NCI-H748 treated with DMSO at 0.1 percent for 48 hours (cell line): ENCODE results near the gene RPL22.

Source experiments
- DNase-seq: peaks from one replicate; lab custom pipeline; 2025; lab: John Stamatoyannopoulos, UW

The RPL22 gene

GRCh38 chr1:6199298-6200187 is at the start of gene RPL22:
Gene RPL22, minus strand, starts transcription at chr1:6199595. Its CDS starts 22 bp downstream, at chr1:6199573.
- peak; percentile 95 for DNase-seq

- no peak for DNase-seq
Measured at GRCh38 chr1:6248161-6248776, 48.9 kb upstream of the RPL22 start.

GRCh38 chr1:6247651-6248050 is 48.3 kb upstream of the RPL22 start:
- DNase-seq: no peak

- peak; percentile 26 for DNase-seq
Measured at GRCh38 chr1:6246497-6247467, 47.4 kb upstream of the RPL22 start.

- DNase-seq: peak; percentile 19
Measured at GRCh38 chr1:6245869-6246496, 46.6 kb upstream of the RPL22 start.

- DNase-seq: peak; percentile 34
Measured at GRCh38 chr1:6245086-6245868, 45.9 kb upstream of the RPL22 start.

DNA sequence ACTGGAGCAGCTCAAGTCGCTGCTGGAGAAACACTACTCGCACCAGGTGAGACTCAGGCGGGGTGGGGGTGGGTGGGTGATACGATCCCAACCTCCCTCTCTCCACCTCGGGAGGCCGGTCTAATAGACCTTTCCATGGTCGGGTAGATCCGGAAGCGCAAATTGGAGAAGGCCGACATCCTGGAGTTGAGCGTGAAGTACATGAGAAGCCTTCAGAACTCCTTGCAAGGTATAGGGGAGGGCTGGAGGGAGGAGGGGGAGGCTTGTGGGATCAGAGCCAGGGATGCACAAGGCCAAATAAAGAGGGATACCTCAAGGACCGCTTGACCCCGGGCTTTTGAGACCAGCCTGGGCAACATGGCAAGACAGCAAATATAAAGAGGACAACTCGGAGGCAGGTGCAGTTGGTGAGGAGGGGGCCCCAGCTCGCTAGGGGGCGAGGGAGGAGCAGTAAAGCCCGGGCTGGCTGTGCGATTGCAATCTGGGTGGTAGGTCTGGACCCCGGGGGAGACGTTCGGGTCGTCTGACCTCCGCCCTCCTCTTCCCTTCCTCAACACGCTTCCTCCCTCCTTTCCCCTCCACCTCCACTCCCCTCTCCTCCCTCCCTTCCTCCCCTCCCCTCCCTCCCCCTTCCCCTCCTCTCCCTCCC is 45.1 kb upstream of the RPL22 start:
- no peak for DNase-seq

- no peak for DNase-seq
Measured at GRCh38 chr1:6243993-6244392, 44.6 kb upstream of the RPL22 start, which contains the start of gene HES3. Gene HES3, plus strand, starts transcription at chr1:6244179. Its CDS starts 187 bp downstream, at chr1:6244366.

DNA sequence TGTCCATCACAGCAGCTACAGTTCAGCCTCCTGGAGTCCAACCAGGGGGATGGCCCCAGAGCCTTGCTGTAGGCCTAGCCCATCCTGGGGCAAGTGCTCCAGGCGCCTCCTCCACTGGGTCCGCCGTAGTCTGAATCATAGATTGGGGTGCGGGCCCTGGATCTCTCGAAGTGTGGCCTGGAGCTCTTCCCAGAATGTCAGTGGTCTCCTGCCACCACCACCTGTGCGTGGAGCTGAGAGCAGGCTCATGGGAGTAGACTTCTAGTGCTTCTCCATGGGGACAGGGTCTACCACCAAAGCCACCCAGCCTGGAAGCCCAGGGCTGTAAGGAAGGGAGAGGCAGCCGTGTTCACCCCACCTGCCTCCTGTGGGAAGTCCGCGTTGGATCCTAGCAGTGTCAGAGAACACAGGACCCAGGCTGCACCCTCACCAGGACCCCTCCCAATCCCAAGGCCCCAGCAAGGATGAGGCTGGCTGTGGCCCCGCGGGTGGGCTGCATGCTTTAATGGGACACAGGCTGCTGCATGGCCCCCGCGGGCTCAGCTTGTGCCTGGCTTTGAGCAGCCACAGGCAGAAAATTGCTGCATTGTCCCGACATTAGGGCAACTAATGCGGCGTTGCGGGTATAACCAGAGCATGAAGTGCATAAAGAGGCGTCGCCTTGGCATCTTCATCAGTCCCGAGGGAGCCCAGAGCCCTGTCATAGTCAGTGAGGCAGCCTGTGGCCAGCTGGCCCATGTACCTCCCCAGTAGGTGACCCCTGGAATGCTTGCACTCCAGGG is 43.8 kb upstream of the RPL22 start:
- DNase-seq: no peak

GRCh38 chr1:6241887-6242740 is 42.7 kb upstream of the RPL22 start:
- DNase-seq: no peak

DNA sequence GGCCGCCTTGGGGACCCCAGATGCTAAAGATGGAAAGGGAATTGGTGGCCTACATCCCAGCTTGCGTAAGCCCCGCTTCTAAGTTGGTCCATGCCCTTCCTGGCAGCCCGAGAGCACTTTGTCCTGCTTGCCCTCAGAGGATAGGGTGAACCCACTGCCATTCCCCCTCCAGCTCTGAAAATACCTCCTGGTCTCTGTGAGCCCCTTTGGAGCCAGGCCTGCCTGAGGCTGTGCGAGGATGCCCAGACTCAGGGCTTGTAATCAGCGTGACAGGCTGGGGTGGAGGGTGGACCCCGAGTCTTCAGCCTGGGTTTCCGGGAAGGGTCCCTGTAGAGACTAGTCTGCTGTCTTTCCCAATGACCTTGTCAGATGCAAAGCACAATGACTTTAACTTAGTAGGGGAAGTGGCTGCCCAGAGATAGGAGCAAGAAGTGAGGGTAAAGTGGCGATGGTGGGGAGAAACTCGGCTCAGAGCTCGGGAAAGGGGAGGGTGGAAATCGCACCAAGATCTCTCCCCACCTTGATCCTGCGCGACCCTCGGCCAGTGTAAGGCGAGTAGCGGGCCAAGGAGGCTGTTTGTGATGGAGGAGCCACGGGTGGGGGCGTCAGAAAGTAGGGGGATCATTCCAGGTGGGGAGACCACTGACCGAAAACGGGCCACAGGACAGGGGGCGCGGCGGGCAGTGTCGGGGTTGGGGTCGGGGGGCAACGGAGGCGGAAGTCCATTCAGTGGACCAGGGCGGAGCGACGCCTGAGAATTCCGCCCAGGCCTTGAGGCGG is 41.9 kb upstream of the RPL22 start:
- DNase-seq: no peak

DNA sequence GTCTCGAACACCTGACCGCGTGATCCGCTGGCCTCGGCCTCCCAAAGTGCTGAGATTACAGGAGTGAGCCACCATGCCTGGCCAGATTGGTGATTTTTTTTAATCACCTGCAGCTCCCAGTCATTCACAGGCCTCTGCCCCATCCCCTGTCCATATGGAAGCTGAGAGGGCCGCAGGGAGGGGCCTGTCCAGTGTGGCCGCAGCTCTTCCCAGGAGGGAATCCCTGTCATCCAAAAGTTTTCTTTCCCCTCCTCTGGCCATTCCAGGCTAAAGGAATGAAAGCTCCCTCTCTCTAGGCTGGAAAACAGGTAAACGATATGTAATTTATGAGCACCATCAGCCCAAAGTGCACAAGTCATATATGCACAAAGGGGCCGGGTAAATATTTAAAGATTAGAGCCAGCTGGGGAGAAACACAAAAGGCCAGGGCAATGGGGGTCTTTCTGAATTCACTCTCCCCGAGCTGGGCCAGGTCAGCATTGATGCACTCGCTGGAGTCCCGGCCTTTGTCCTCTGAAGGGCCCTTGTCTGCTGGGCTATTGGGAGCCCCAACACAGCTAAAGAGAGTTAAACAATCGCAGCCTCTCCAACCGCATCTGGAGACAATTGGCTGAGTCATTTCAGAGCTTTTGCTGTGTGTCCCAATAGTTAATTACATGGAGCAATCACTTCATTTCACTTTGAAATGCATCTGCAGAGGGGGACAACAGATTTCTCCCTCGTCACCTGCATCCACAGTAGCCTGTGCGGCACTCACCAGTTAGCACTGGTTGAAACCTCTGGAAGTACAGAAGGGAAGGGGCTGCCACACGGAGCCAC is 40.8 kb upstream of the RPL22 start:
- DNase-seq: peak; percentile 59

DNA sequence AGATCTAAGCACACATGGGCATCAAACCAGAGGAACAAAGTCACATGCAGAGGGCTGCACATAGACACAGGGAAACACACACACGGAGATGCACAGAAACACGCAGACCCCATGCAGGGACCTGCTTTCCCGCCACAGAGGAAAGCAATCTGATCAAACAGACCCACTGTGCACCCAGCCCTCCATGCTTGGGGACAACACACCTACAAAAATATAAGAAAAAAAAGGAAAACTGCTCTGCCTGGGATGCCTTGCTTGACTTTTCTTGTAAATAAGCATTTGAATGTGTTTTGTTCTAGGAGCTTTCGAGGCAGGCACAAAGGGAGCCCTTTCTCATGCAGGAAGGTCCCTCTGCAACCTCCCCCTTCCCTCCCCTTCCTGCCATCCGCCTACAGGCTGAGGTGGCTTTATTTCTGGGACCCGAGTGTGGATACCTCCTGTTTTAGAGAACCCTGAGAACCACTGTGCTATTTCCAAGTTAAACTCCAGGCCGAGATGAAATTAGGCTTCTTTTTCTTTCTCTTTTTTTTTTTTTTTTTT is 39.9 kb upstream of the RPL22 start:
- no peak for DNase-seq

DNA sequence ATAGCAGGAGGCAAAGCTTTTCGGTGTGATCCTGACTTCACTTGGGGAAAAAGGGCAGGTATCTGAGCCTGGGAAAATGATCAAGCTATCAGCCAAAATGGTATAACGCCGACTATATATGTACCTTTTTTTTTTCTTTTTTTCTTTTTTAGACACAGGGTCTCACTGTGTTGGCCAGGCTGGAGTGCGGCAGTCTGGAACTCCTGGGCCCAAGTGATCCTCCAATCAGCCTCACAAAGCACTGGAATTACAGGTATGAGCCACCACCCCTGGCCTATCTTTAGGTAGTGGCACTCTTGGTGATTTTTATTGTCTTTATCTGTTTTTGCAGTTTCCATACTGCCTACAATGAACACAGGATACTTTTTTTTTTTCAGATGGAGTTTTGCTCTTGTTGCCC is 37.7 kb upstream of the RPL22 start:
- DNase-seq: no peak

- no peak for DNase-seq
Measured at GRCh38 chr1:6235296-6235677, 35.9 kb upstream of the RPL22 start.

DNA sequence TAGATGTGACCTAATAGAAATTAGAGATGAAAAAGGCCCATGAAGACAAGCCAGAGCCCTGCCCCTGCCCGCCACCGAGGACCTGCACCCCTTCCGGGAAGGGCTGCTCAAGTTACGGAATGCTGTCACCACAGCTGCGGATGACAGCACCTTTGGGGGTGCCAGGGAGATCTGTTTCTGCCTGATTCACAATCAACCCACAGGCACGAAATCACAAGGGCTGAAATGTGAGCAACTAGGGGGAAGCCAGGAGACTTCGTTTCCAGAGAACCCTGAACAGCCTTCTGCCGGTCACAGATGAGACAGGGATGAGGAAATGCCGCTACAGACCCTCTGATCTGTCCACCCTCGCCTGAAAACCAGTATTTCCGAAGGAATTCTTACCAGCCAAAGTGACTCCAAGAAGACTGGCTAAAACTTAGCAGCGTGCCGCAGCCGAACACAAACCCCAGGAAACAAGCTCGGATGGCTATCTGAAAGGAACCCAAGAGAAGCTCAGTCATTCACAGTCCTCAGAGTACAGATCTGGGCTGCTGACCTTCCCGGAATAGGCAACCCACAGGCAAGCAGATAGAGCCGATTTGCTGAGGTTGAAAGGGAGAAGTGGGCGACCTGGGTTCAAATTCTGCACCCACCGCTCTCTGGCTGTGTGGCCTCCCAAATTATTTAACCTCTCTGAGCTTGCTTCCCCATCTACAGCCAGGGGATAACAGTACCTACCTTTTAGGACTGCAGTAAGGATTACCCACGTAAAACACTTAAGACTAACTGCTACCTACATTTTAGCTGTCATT is 35.3 kb upstream of the RPL22 start:
- DNase-seq: no peak
